Measurements from ENCODE around the gene OR2T35.

DNA sequence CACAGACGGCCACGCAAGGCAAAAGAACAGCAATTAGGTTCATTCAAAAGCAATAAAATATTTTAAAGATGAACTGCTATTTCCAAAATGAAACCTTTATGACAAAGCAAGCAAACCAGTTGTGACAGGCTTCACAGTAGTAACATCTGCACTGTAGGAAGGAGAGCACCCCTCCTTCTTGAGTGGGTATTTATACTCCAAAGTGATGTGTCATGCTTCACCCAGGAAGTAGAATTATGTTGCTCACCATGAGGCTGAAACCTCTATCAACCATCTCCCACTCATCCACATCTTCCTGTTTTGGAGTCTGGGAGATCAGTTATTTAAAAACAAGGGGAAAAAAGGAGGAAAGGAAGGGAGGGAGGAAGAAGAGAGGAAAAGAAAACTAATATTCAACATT lies 48.5 kb downstream of the OR2T35 start:
- TF ChIP-seq POLR2A (IDR thresholded peaks at IDR 0.05) (no peak), POLR2AphosphoS5 (IDR thresholded peaks at IDR 0.05) (no peak)
- TF ChIP-seq, protein P1, sequence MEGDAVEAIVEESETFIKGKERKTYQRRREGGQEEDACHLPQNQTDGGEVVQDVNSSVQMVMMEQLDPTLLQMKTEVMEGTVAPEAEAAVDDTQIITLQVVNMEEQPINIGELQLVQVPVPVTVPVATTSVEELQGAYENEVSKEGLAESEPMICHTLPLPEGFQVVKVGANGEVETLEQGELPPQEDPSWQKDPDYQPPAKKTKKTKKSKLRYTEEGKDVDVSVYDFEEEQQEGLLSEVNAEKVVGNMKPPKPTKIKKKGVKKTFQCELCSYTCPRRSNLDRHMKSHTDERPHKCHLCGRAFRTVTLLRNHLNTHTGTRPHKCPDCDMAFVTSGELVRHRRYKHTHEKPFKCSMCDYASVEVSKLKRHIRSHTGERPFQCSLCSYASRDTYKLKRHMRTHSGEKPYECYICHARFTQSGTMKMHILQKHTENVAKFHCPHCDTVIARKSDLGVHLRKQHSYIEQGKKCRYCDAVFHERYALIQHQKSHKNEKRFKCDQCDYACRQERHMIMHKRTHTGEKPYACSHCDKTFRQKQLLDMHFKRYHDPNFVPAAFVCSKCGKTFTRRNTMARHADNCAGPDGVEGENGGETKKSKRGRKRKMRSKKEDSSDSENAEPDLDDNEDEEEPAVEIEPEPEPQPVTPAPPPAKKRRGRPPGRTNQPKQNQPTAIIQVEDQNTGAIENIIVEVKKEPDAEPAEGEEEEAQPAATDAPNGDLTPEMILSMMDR (IDR thresholded peaks at IDR 0.05), result no peak
